NCI-H2029 treated with DMSO at 0.1 percent for 48 hours (cell line): ENCODE measurements around the gene RTP2.

ENCODE experiments used
- DNase-seq: peaks from one replicate; lab custom pipeline; 2025; lab: John Stamatoyannopoulos, UW

Gene RTP2

GRCh38 chr3:187738331-187739093, 36.2 kb upstream of the RTP2 start:
- peak; percentile 74 for DNase-seq

DNA sequence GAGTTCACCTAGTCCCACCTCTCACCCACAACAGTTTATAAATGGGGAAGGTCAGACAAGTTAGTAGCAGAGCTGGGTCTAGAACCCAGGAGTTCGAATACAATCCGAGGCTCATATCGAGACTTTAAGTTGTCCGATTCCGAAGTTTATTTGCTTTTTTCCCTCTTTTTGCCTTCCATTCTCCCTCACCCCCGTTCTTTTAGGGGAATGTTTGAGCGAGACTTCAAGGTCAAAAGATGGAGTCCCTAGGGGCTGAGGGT, 35.6 kb upstream of the RTP2 start:
- DNase-seq = no peak

- no peak for DNase-seq
Measured at GRCh38 chr3:187737368-187738070, 35.2 kb upstream of the RTP2 start.

DNA sequence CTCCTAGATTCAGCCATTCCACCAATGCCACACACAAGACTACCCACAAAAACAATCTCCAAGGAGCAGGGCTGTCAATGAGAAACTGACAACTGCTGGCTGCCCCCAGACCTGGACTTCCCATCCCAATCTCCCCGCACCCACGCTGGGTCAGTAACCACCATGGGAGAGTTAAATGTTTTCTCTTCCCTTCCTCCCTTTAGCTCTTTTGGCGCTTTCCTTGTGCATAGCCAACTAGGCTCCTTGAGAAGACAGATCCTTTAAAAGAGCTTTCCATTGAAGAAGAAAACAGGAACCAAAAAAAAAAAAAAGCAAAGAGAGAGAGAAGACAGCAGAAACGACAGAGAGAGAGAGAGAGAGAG, 34.6 kb upstream of the RTP2 start:
- DNase-seq = no peak

- no peak for DNase-seq
Measured at GRCh38 chr3:187736418-187736871, 34.1 kb upstream of the RTP2 start.

GRCh38 chr3:187735837-187736236, 33.5 kb upstream of the RTP2 start:
- DNase-seq = no peak

GRCh38 chr3:187735383-187735782, 33.0 kb upstream of the RTP2 start:
- DNase-seq = no peak

- DNase-seq = no peak
Measured at GRCh38 chr3:187734841-187735240, 32.5 kb upstream of the RTP2 start.

DNA sequence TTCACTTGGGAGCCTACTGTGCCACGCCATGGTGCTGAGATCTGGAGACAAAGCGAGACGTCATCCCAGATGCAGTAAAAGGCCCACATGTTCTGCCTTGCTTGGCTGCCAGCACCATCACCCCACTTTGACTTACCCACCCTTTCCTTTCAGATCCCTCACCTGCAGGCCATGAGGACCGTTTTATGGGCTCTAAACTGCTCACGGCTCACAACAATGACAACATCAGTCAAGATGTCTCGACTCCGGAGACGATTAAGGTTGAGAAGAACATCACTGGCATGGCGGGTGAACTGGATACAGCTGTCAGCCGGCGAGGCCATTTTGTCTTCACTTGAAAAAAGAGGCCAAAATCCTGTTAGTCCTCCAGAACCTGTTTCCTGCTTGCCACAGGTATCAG, 31.0 kb upstream of the RTP2 start:
- DNase-seq = no peak

- DNase-seq = no peak
Measured at GRCh38 chr3:187729598-187729997, 27.2 kb upstream of the RTP2 start.

DNA sequence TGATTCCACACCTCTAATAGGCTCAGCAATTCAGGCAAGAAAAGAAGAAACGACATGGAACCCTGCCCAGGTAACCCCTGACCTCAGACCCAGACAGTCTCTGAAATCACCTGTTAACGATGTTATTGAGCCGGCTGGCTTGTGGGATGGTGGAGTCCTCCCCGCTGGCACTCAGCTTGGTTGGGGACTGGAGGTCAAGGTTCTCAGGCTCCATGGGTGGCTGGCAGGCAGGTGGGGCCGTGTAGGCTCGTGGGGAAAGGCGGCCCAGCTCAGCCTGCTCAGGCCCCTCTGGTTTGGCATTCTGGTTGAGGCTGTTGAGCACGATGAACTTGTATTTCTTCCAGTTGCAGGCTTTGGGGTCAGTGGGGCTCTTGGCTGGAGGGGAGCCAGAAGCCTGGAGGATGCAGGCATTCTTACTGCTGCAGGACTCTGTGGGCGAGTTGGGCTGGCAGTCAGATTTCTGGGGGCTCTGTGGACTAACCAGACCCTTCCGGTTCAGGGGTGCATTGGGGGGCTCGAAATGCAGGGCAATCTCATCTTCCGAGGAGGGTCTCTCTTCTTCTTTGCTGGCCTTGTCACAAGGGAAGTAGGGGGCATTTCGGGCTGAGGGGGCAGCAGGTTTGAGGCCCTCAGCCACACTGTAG, 26.7 kb upstream of the RTP2 start:
- no peak for DNase-seq

DNA sequence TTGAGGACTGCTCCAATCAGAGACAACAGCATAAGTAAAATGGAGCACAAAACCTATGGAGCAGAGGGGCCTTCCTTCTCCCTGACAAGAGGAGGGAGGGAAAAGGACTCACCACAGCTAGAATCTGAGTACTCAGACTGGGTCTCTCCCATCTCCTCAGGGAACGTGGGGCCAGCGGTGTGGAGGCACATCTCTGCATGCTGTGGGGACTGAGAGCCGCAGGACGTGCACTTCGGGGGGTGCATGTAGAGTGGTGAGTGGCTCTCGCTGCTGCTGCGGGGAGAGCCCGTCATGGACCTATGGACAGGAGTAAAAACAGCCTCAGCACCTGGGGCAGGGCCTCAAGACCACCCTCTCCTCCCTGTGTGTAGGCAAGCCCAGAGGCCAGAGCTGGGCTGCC, 25.9 kb upstream of the RTP2 start:
- DNase-seq = no peak

DNA sequence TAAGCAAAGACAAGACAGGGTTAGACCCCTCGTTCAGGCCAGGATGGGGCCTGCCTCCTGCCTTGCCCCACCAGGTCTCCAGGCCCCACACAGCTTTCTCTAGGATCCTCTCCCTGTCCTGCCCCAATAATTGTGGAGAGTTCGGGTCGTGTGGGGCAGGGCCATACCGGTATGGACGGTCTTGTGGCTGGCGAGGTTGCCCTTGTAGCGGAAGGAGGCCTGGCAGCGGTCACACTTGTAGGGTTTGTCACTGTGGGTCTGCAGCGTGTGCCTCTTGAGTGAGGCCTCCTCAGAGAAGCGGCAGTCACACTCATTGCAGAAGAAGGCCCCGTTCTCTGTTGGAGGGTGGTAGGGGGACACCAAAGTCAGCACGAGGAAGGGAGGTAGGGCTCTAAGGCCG, 24.2 kb upstream of the RTP2 start:
- no peak for DNase-seq

DNA sequence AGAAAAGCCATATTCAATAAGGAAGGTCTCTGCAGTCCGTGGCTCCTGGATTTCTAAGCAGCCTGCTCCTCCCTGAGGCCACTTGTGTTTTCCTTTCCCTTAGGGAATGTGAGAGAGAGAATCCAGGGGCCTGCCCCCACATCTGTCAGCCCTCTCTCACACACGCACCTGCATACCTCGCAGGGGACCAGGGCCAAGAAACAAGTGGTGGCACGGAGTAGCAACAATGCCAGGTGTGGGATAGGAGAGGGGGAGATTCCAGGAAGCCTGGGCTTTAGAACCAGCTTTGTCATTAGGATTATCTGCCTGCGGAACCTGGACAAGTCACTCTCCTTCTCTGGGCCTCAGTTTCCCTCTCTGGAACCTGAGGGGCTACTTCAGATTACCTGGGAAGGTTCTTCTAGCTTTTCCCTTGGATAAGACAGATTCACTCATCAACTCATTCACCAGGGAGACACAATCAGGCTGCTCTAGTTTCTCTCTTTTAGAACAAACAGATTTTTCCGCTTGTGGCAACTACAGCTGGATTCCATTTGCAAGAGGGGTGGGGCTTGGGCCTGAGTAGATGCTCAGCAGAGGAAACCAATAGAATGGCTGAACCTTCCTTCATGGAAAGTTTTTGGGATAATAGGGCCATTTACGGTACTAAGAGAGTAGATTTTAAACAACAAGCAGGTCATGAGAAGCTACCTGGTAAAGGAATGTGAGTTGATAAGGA, 23.5 kb upstream of the RTP2 start:
- no peak for DNase-seq

DNA sequence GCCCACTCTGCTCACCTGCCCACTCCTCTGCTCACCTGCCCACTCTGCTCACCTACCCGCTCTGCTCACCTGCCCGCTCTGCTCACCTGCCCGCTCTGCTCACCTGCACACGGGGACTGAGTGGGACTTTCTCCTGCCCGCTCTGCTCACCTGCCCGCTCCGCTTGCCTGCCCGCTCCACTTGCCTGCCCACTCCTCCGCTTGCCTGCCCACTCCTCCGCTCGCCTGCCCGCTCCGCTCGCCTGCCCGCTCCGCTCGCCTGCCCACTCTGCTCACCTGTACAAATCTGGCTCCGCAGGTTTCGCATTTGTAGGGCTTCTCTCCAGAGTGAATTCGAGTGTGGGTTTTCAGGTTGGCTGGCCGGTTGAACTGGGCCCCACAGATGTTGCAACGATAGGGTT, 22.9 kb upstream of the RTP2 start:
- DNase-seq = no peak

GRCh38 chr3:187722206-187722612, 19.9 kb upstream of the RTP2 start:
- no peak for DNase-seq

DNA sequence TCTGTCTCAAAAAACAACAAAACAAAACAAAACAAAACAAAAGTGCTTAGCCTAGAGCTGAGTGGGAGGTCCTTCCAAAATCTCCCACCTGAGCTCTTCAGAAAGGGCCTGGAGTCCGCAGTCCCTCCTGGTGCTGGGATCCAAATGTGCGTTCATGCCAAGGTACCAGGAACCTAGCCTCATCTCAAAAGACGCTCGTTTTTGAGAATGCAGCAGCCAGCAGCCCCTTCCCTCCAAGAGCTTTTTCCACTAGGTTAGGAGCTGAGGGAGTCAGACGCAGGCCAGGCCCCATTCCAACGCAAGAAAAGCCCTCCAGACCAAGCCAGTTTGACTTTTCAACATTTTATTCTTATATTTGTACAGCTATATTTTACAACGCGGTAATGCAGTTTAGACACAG, 18.7 kb upstream of the RTP2 start:
- no peak for DNase-seq

DNA sequence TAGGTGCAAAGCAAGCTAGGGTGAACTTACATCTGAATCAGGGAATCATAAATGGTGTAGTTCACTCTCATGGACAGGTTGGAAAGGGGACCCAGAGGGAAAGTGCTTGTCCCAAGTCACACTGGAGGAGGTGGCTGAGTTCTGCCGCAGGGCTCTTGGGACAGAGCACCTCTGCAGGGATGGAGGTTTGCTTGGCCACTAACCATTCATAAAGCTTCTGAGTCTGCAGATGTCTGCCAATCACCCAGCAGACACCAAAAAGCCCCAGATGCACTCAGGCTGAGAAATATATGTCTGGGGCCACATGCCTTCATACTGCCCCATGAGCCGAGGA, 17.9 kb upstream of the RTP2 start:
- no peak for DNase-seq

GRCh38 chr3:187719628-187720336, 17.4 kb upstream of the RTP2 start:
- DNase-seq = no peak

GRCh38 chr3:187718802-187719201, 16.4 kb upstream of the RTP2 start:
- no peak for DNase-seq

GRCh38 chr3:187717572-187717971, 15.2 kb upstream of the RTP2 start:
- DNase-seq = no peak

GRCh38 chr3:187714404-187714979, 12.1 kb upstream of the RTP2 start:
- DNase-seq = peak; percentile 44
